ENCODE measurements around the gene ILDR1.

The ILDR1 gene

GRCh38 chr3:122014741-122015140, 7.3 kb downstream of the ILDR1 start:
- DNase-seq, result no peak

- no peak for DNase-seq
Observed at GRCh38 chr3:122013448-122013925, 8.6 kb downstream of the ILDR1 start.

GRCh38 chr3:122012821-122013220, 9.2 kb downstream of the ILDR1 start:
- no peak for DNase-seq

- DNase-seq, result no peak
Observed at GRCh38 chr3:122011396-122011795, 10.7 kb downstream of the ILDR1 start.

DNA sequence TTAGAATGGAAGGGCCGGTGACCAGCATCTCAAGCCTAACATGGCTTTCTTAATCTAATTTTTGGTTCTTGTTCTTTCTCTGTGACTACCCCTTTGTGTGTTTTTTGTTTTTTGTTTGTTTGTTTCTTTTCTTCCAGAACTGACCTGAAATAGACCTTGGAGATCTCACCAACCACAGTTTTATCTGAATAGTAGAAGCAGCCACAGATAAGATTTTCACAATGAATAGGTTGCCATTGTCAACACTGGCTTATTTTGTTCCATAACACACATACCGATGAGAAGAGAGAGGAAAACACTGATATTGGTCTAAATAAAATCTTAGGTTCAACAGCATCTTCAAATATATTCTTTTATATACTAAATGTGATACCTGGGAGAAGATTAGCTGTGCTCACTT, 11.5 kb downstream of the ILDR1 start:
- DNase-seq, result no peak

DNA sequence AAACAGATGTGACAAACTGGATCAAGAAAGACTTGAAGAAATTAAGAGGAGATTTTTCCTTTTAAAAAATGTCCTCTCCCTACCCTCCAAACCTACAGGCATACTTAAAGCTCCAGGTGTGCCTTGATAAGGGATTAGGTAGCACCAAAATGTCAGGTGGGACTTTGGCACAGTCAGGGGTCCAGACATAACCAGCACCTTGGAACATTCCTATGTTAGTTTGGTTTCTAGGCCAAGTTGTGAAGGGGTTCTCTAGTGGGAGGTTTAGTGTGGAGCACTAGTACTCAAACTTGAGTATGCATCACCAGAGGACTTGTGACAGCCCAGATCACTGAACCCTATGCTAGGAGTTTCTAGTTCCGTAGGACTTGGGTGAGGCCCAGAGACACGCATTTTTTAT, 13.9 kb downstream of the ILDR1 start:
- DNase-seq, result no peak

- no peak for DNase-seq
Observed at GRCh38 chr3:122006267-122006666, 15.8 kb downstream of the ILDR1 start.

- no peak for DNase-seq
Observed at GRCh38 chr3:122004991-122005565, 17.0 kb downstream of the ILDR1 start.

DNA sequence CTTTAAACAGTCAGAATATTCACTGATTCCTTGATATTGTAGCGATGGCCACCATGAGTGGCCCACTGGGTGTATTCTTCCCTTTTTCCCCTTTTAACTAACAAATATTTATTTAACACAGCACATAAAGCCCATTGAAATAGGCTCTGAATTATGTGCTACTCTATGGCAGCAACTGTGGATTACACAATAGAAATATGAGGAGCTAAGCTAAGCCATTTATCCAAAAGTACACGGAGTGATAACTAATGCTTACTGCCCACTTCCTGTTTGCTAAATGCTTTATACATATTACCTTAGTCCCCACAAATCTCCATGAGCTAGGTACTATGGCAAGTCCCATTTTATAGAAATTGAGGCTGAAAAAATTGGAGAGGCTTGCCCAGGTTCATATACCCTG, 17.9 kb downstream of the ILDR1 start:
- no peak for DNase-seq

GRCh38 chr3:122003606-122004005, 18.4 kb downstream of the ILDR1 start:
- no peak for DNase-seq

DNA sequence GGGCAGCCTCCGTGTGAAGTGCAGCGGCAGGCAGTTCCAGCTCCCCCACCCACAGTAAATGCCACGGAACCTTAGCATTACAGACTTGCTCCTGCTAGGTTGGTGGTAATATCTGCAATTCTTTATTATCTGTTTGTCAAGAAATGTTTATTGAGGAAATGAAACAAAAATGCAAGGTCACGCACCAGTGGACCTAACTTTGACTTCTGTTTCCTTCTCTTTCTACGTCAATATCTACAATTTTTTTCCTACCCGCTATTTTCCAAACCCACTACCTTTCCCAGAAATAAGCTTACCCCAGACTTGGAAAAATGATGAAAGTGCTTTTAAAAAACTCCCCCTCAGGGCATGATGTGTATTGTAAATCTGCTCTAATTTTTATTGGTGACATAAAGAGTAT, 18.9 kb downstream of the ILDR1 start:
- no peak for DNase-seq

- DNase-seq, result no peak
Observed at GRCh38 chr3:122002611-122003010, 19.4 kb downstream of the ILDR1 start.

DNA sequence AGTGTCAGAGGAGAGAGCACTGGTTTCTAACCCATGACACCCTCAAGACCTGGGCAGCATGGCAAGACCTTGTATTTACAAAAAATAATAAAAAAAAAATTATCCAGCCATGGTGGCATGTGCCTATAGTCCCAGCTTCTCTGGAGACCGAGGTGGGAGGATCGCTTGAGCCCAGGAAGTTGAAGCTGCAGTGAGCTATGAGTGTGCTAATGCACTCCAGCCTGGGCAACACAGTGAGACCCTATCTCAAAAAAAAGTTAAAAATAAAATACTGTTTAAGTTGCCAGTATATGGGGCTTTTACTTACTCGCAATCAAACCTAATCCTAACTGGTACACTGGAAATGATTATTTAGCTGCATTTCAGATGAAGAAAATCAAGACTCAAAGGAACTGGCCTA, 20.2 kb downstream of the ILDR1 start:
- no peak for DNase-seq

- DNase-seq, result peak; percentile 3
Observed at GRCh38 chr3:122000936-122001605, 21.0 kb downstream of the ILDR1 start.

GRCh38 chr3:121999931-122000330, 22.1 kb downstream of the ILDR1 start:
- DNase-seq, result no peak

GRCh38 chr3:121998611-121999473, 23.2 kb downstream of the ILDR1 start:
- no peak for DNase-seq

DNA sequence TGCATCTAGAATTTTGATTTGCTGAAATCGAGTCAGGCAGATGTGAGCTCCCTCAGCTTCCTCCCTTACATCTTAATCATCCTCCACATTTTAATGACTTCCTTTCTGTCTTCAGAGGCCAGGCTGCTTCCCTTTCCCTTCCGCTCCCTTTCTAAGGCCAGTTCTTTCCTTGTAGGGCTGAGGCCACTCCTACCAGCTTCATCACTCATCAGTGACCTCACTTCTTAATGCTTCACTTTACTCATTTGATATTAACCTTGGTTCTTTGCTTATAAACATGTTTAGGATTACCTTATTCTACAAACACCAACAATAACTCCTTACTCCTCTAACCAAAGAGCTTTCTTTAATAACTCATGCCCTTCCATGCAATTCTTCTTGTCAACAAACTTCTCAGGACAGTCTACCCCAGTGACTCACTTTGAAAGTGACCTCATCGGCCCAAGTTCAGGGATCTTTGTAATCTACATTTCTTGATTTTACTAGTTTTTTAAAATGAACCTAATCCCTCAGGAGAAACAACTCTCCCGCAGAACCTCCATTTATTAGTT, 23.9 kb downstream of the ILDR1 start:
- peak; percentile 51 for DNase-seq

DNA sequence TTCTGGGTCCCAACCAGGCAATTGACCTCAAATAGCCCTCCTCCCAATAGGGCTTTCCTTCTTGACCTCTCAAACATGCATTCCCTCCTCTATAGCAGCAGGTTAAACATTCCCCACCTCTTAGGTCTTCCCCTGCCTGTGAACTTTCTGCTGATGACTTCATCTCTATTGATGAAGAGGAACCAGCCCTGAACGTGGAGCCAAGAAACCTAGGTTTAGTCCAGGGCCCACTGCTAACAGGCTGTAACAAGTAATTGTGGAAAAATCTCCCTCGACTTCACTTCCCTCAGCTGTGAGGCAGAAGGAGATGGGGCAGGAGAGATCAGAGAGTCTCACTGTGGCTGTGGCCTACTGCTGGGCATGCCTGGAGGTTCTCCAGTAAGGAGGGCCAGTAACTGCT, 24.7 kb downstream of the ILDR1 start:
- no peak for DNase-seq

GRCh38 chr3:121996441-121996840, 25.6 kb downstream of the ILDR1 start:
- DNase-seq, result no peak

DNA sequence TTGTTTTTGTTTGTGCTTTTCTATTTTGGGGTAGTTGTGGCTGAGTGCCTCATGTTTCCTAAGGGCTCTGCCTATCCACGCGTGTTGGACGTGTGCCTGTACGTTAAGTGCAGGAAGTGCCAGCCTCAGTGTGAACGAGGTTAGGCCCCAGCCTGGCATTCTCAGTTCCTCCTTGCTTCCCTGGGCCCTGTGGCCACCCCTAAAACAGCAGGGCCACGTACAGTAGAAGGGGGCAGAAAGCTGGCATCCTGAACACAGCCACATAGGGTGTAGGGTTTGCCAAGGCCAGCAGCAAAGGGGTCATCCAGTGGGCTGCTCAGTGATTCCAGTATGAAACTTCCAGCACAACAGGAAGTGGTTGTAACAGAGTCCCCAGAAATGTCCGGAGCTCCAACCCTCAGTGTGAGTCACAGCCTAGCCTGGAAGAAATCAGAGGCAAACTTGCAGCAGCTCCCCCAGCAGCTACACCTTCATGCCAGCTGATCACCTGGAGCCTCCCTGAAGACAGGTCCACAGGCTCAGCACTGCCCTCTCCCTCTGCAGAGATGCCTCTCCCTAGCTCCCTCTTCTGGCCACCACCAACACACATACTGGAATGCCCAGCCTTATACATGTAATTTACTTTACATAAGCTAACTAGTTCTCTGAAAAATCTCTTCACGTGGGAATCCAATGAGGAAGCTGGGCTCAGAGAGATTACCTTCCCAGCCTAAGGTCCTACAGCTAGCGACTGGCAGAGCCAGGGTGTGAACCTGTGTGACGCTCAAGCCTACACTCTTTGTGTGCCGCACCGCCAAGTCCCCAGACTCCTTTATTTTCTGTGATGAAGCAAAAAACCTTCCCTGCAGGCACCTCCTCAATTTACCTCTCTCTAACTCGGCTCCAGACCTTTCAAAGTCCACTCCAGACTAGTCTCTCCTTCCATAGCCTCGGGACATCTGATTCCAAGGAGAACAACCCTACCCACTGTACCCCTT, 26.6 kb downstream of the ILDR1 start:
- DNase-seq, result peak; percentile 81

GRCh38 chr3:121994551-121994950, 27.5 kb downstream of the ILDR1 start:
- DNase-seq, result no peak
